ENCODE results near the gene SLX4IP.

DNA sequence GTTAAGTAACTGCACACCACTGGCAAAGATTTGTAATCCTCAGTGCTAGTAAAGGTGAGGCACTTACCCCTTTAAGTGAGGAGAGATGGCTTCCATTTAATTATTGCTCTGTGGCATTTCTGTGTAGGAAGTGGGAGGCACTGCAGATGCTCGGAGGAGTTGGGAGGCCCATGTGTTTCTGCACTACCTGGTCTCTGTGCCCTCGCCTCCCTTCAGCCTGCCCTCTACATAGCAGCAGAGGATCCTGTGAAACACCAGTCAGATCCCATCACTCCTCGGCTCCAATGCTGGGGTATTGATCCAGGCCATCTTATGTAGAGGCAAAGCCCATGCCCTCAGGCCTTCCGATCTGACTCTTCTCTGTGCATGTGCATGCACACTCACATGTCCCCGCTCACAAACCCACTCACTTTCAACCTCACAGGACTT lies 67.0 kb downstream of the SLX4IP start:
- TF ChIP-seq, protein P1, sequence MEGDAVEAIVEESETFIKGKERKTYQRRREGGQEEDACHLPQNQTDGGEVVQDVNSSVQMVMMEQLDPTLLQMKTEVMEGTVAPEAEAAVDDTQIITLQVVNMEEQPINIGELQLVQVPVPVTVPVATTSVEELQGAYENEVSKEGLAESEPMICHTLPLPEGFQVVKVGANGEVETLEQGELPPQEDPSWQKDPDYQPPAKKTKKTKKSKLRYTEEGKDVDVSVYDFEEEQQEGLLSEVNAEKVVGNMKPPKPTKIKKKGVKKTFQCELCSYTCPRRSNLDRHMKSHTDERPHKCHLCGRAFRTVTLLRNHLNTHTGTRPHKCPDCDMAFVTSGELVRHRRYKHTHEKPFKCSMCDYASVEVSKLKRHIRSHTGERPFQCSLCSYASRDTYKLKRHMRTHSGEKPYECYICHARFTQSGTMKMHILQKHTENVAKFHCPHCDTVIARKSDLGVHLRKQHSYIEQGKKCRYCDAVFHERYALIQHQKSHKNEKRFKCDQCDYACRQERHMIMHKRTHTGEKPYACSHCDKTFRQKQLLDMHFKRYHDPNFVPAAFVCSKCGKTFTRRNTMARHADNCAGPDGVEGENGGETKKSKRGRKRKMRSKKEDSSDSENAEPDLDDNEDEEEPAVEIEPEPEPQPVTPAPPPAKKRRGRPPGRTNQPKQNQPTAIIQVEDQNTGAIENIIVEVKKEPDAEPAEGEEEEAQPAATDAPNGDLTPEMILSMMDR (IDR thresholded peaks at IDR 0.05): no peak
- TF ChIP-seq EZH2 (IDR thresholded peaks at IDR 0.05; ENCODE audit: borderline replicate concordance, insufficient read depth, low read depth, low read length, poor library complexity, severe bottlenecking): no peak

All from B cell (primary cell).